K562 (cell line): ENCODE measurements around the gene GARIN6.

ENCODE experiments used
- ELK1 ChIP-seq: sonication (generic); formaldehyde crosslinking; IDR thresholded peaks from 2 replicates; pipeline ENCODE4 v1.8.1; 2022; ENCODE audit warnings: missing genetic modification reagents
- FOXA1 ChIP-seq: fragments of 450-650 bp; IDR thresholded peaks from 2 replicates; pipeline ENCODE4 v1.6.1; 2016; ENCODE audit warnings: mild to moderate bottlenecking, borderline replicate concordance
- GABPB1 ChIP-seq: sonication (generic); formaldehyde crosslinking; IDR thresholded peaks from 2 replicates; pipeline ENCODE4 v1.8.0; 2022; ENCODE audit warnings: mild to moderate bottlenecking, missing genetic modification reagents
- IFI16 ChIP-seq: fragments of 250-450 bp; sonication (Bioruptor Pico); IDR thresholded peaks from 2 replicates; pipeline ENCODE4 v2.1.2; 2022; ENCODE audit warnings: mild to moderate bottlenecking, inconsistent platforms
- IRF1 ChIP-seq: sonication (generic); formaldehyde crosslinking; IDR thresholded peaks from 2 replicates; pipeline ENCODE4 v1.8.0; 2022; ENCODE audit warnings: missing genetic modification reagents, mild to moderate bottlenecking, borderline replicate concordance
- JUND ChIP-seq, 2 experiments: IDR thresholded peaks; 2 replicates in 1 of 2; 3 replicates in 1 of 2; pipeline ENCODE4 v1.6.1; 2011; ENCODE audit warnings: borderline replicate concordance in 2 of 2, low read depth in 2 of 2, low read length in 2 of 2, improper control_type of control experiment in 1 of 2, missing biosample characterization in 1 of 2, missing genetic modification characterization in 1 of 2, missing genetic modification reagents in 1 of 2
- MED1 ChIP-seq: sonication (generic); formaldehyde crosslinking; IDR thresholded peaks from 2 replicates; pipeline ENCODE4 v1.8.1; 2023; ENCODE audit warnings: missing genetic modification reagents, borderline replicate concordance
- POLR2A ChIP-seq: fragments of 450-650 bp; conservative IDR thresholded peaks from 2 replicates; pipeline ENCODE4 v1.6.1; 2016
- POLR2AphosphoS2 ChIP-seq: IDR thresholded peaks from 2 replicates; pipeline ENCODE4 v1.6.1; 2012; ENCODE audit warnings: low read length, improper control_type of control experiment
- SMARCB1 ChIP-seq: IDR thresholded peaks from 2 replicates; pipeline ENCODE4 v1.6.1; 2011; ENCODE audit warnings: improper control_type of control experiment, low read depth; ENCODE audit not compliant: insufficient read length

DNA sequence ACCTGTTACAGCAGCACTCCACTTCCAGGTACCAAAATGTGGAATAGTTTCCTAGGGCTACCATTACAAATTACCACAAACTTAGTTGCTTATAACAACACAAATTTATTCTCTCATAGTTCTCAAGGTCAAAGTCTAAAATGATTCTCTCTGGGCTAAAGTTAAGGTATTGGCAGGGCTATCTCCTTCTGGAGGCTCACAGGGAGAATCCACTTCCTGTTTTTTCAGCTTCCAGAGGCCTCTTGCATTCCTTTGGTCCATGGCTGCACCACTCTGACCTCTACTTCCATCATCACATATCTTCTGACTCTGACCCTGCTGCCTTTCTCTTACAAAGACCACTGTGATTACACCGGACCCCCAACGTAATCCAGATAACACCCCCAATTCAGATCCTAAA lies 2.9 kb upstream of the GARIN6 start:
- TF ChIP-seq POLR2A (no peak), POLR2AphosphoS2 (no peak), IRF1 (CRISPR knock-in tag) (no peak), MED1 (CRISPR knock-in tag) (no peak), FOXA1 (no peak), JUND (IDR thresholded peaks at IDR 0.05; ENCODE audit: borderline replicate concordance, low read depth, low read length) (no peak), JUND (tag; IDR thresholded peaks at IDR 0.05; ENCODE audit: borderline replicate concordance, low read depth, low read length) (no peak), ELK1 (CRISPR knock-in tag) (no peak), IFI16 (no peak), SMARCB1 (no peak), GABPB1 (no peak)
